Measurements from ENCODE around the gene SGMS2.

The SGMS2 gene

GRCh38 chr4:107824350-107825071 lies at the start of gene SGMS2:
TSS of gene SGMS2 (plus strand) at chr4:107824932. CDS start at chr4:107895554, 70,622 bp downstream.
- peak; percentile 29 to 61 (median 31) for DNase-seq (ENCODE audit: low read depth in 3 of 3)

- no peak for DNase-seq (ENCODE audit: low read depth in 3 of 3)
Measured at GRCh38 chr4:107777890-107778289, 46.8 kb upstream of the SGMS2 start.

GRCh38 chr4:107778784-107779530 lies 45.8 kb upstream of the SGMS2 start:
- no peak for DNase-seq (ENCODE audit: low read depth in 3 of 3)

- DNase-seq (ENCODE audit: low read depth in 3 of 3) = no peak
Measured at GRCh38 chr4:107780665-107781064, 44.1 kb upstream of the SGMS2 start.

- no peak for DNase-seq (ENCODE audit: low read depth in 3 of 3)
Measured at GRCh38 chr4:107791902-107792301, 32.8 kb upstream of the SGMS2 start.

- DNase-seq (ENCODE audit: low read depth in 3 of 3) = no peak
Measured at GRCh38 chr4:107792711-107793110, 32.0 kb upstream of the SGMS2 start.

GRCh38 chr4:107793996-107794395 lies 30.7 kb upstream of the SGMS2 start:
- DNase-seq (ENCODE audit: low read depth in 3 of 3) = no peak

- no peak for DNase-seq (ENCODE audit: low read depth in 3 of 3)
Measured at GRCh38 chr4:107799669-107800450, 24.9 kb upstream of the SGMS2 start.

- no peak for DNase-seq (ENCODE audit: low read depth in 3 of 3)
Measured at GRCh38 chr4:107800706-107801105, 24.0 kb upstream of the SGMS2 start.

- no peak for DNase-seq (ENCODE audit: low read depth in 3 of 3)
Measured at GRCh38 chr4:107801766-107802211, 22.9 kb upstream of the SGMS2 start.

GRCh38 chr4:107804956-107805355 lies 19.8 kb upstream of the SGMS2 start:
- DNase-seq (ENCODE audit: low read depth in 3 of 3) = no peak

GRCh38 chr4:107806196-107806595 lies 18.5 kb upstream of the SGMS2 start:
- no peak for DNase-seq (ENCODE audit: low read depth in 3 of 3)

GRCh38 chr4:107808572-107808971 lies 16.2 kb upstream of the SGMS2 start:
- DNase-seq (ENCODE audit: low read depth in 3 of 3) = no peak

- no peak for DNase-seq (ENCODE audit: low read depth in 3 of 3)
Measured at GRCh38 chr4:107809210-107809609, 15.5 kb upstream of the SGMS2 start.

GRCh38 chr4:107814758-107815157 lies 10.0 kb upstream of the SGMS2 start:
- DNase-seq (ENCODE audit: low read depth in 3 of 3) = no peak

GRCh38 chr4:107815158-107815557 lies 9.6 kb upstream of the SGMS2 start:
- no peak for DNase-seq (ENCODE audit: low read depth in 3 of 3)

- no peak for DNase-seq (ENCODE audit: low read depth in 3 of 3)
Measured at GRCh38 chr4:107818301-107818910, 6.3 kb upstream of the SGMS2 start.

GRCh38 chr4:107823870-107824349 lies 822 bp upstream of the SGMS2 start:
- no peak for DNase-seq (ENCODE audit: low read depth in 3 of 3)

- DNase-seq (ENCODE audit: low read depth in 3 of 3) = no peak
Measured at GRCh38 chr4:107825072-107825824, 516 bp downstream of the SGMS2 start.

- no peak for DNase-seq (ENCODE audit: low read depth in 3 of 3)
Measured at GRCh38 chr4:107826421-107826980, 1.8 kb downstream of the SGMS2 start.

All from stimulated activated CD4-positive, alpha-beta T cell treated with anti-CD3 and anti-CD28 coated beads, TNF-alpha, amount 100 ng/mL, for 4 hours (primary cell).